H9 (cell line): ENCODE data around the gene PDHB. TPM values are rescaled to one million over a fixed set of nuclear protein-coding genes. Genes with fewer than 3 reads are reported as not detected.

Experiments used
- DNase-seq: peaks from one replicate; pipeline ENCODE4 v3.0.0-alpha.2; 2017
- H2AFZ ChIP-seq: one replicate; pipeline ENCODE4 v1.6.1; 2013; ENCODE audit warnings: mild to moderate bottlenecking, low read length, control low read depth, moderate library complexity
- H2AK5ac ChIP-seq: 2 replicates; pipeline ENCODE4 v1.6.1; 2013; ENCODE audit warnings: low read length, control low read depth, mixed read lengths; ENCODE audit not compliant: insufficient read length
- H2BK120ac ChIP-seq: one replicate; pipeline ENCODE4 v1.6.1; 2013; ENCODE audit warnings: low read depth, mild to moderate bottlenecking, low read length, control low read depth, inconsistent platforms; ENCODE audit not compliant: poor library complexity, severe bottlenecking
- H2BK12ac ChIP-seq: 2 replicates; pipeline ENCODE4 v1.6.1; 2013; ENCODE audit warnings: low read length, control low read depth, mixed read lengths, low read depth; ENCODE audit not compliant: insufficient read length
- H2BK15ac ChIP-seq: 2 replicates; pipeline ENCODE4 v1.6.1; 2013; ENCODE audit warnings: low read depth, low read length, control low read depth
- H2BK20ac ChIP-seq: one replicate; pipeline ENCODE4 v1.6.1; 2013; ENCODE audit warnings: low read depth, mild to moderate bottlenecking, low read length, control low read depth, inconsistent platforms; ENCODE audit not compliant: poor library complexity, severe bottlenecking
- H2BK5ac ChIP-seq: 2 replicates; pipeline ENCODE4 v1.6.1; 2013; ENCODE audit warnings: low read length, control low read depth, mixed read lengths; ENCODE audit not compliant: insufficient read length
- H3K14ac ChIP-seq: 2 replicates; pipeline ENCODE4 v1.6.1; 2013; ENCODE audit warnings: low read length, control low read depth; ENCODE audit not compliant: insufficient read depth
- H3K18ac ChIP-seq: 2 replicates; pipeline ENCODE4 v1.6.1; 2013; ENCODE audit warnings: low read depth, mild to moderate bottlenecking, mixed read lengths, low read length, control low read depth; ENCODE audit not compliant: insufficient read length
- H3K23ac ChIP-seq: 2 replicates; pipeline ENCODE4 v1.6.1; 2013; ENCODE audit warnings: low read length, control low read depth, mixed read lengths, low read depth; ENCODE audit not compliant: insufficient read length
- H3K23me2 ChIP-seq: 2 replicates; pipeline ENCODE4 v1.6.1; 2013; ENCODE audit warnings: low read depth, mild to moderate bottlenecking, mixed read lengths, low read length, control low read depth; ENCODE audit not compliant: insufficient read length, poor library complexity, severe bottlenecking
- H3K27ac ChIP-seq: 2 replicates; pipeline ENCODE4 v1.5.1; 2013; ENCODE audit warnings: low read length, control low read depth, mixed read lengths, low read depth; ENCODE audit not compliant: insufficient read length
- H3K27me3 ChIP-seq: 2 replicates; pipeline ENCODE4 v1.6.1; 2013; ENCODE audit warnings: low read length, control low read depth, inconsistent platforms; ENCODE audit not compliant: insufficient read depth
- H3K4ac ChIP-seq: 2 replicates; pipeline ENCODE4 v1.6.1; 2013; ENCODE audit warnings: low read depth, mild to moderate bottlenecking, control low read depth, inconsistent platforms, low read length, moderate library complexity
- H3K4me1 ChIP-seq: 2 replicates; pipeline ENCODE4 v1.6.1; 2013; ENCODE audit warnings: low read length, control low read depth, inconsistent platforms; ENCODE audit not compliant: insufficient read depth
- H3K4me2 ChIP-seq: 2 replicates; pipeline ENCODE4 v1.6.1; 2013; ENCODE audit warnings: low read length, control low read depth, mixed read lengths; ENCODE audit not compliant: insufficient read length, insufficient read depth
- H3K56ac ChIP-seq: 2 replicates; pipeline ENCODE4 v1.6.1; 2013; ENCODE audit warnings: low read depth, mild to moderate bottlenecking, mixed read lengths, low read length, control low read depth; ENCODE audit not compliant: insufficient read length
- H3K79me1 ChIP-seq: 2 replicates; pipeline ENCODE4 v1.6.1; 2013; ENCODE audit warnings: low read depth, mild to moderate bottlenecking, moderate library complexity, low read length, control low read depth, inconsistent platforms; ENCODE audit not compliant: insufficient read depth, poor library complexity, severe bottlenecking
- H3K79me2 ChIP-seq: 2 replicates; pipeline ENCODE4 v1.6.1; 2013; ENCODE audit warnings: low read length, control low read depth, inconsistent platforms; ENCODE audit not compliant: insufficient read depth
- H3K9ac ChIP-seq: 2 replicates; pipeline ENCODE4 v1.6.1; 2013; ENCODE audit warnings: low read length, control low read depth, mixed read lengths; ENCODE audit not compliant: insufficient read length; ENCODE audit errors: extremely low read depth
- H3K9me3 ChIP-seq: one replicate; pipeline ENCODE4 v1.6.1; 2013; ENCODE audit warnings: low read depth, low read length, inconsistent platforms; ENCODE audit not compliant: control insufficient read depth
- H3T11ph ChIP-seq: one replicate; pipeline ENCODE4 v1.6.1; 2013; ENCODE audit warnings: mild to moderate bottlenecking, low read length, control low read depth, inconsistent platforms
- H4K20me1 ChIP-seq: one replicate; pipeline ENCODE4 v1.6.1; 2013; ENCODE audit not compliant: control insufficient read depth, insufficient read length, insufficient read depth
- H4K5ac ChIP-seq: 2 replicates; pipeline ENCODE4 v1.6.1; 2013; ENCODE audit warnings: low read depth, mild to moderate bottlenecking, mixed read lengths, low read length, control low read depth; ENCODE audit not compliant: insufficient read length
- H4K8ac ChIP-seq: replicated peaks from 2 replicates; pipeline ENCODE4 v1.6.1; 2013; ENCODE audit warnings: low read length, control low read depth, mixed read lengths, low read depth; ENCODE audit not compliant: insufficient read length
- H4K91ac ChIP-seq: 2 replicates; pipeline ENCODE4 v1.6.1; 2013; ENCODE audit warnings: low read depth, mild to moderate bottlenecking, moderate library complexity, mixed read lengths, low read length, control low read depth; ENCODE audit not compliant: insufficient read length
- H3K27ac Mint-ChIP-seq, 3 experiments: 2 replicates in 2 of 3; 3 replicates in 1 of 3; pipeline ENCODE4 v1.8.0; 2020 to 2021; ENCODE audit warnings: mixed read lengths in 3 of 3, mild to moderate bottlenecking in 1 of 3, moderate library complexity in 1 of 3
- H3K27me3 Mint-ChIP-seq: 2 replicates; pipeline ENCODE4 v1.8.0; 2021; ENCODE audit warnings: low read depth, mild to moderate bottlenecking, moderate library complexity, mixed read lengths
- H3K36me3 Mint-ChIP-seq, 3 experiments: 2 replicates in 2 of 3; 3 replicates in 1 of 3; pipeline ENCODE4 v1.8.0; 2020 to 2021; ENCODE audit warnings: low read depth in 3 of 3, mixed read lengths in 3 of 3; ENCODE audit not compliant: insufficient read depth in 1 of 3
- H3K4me1 Mint-ChIP-seq, 2 experiments: 2 replicates each; pipeline ENCODE4 v1.8.0; 2020; ENCODE audit warnings: mixed read lengths in 2 of 2
- H3K4me3 Mint-ChIP-seq, 2 experiments: 2 replicates in 1 of 2; 3 replicates in 1 of 2; pipeline ENCODE4 v1.8.0; 2020 to 2021; ENCODE audit warnings: mild to moderate bottlenecking in 2 of 2, mixed read lengths in 2 of 2, moderate library complexity in 1 of 2
- H3K9me3 Mint-ChIP-seq, 2 experiments: 2 replicates in 1 of 2; 3 replicates in 1 of 2; pipeline ENCODE4 v1.8.0; 2020; ENCODE audit warnings: mild to moderate bottlenecking in 2 of 2, mixed read lengths in 2 of 2, moderate library complexity in 1 of 2
- WGBS: extraction: QIAGEN DNeasy Blood & Tissue Kit; methylation state at CpG from one replicate; pipeline ENCODE4 v1.1.7; 2013; ENCODE audit warnings: missing lambda C conversion rate, low lambda C conversion rate, mixed read lengths; ENCODE audit not compliant: insufficient read length; ENCODE audit errors: extremely low coverage; 5-methylcytosine and 5-hydroxymethylcytosine counted together
- total RNA-seq: library from RNA; stranded (reverse); gene quantifications from 2 replicates; pipeline ENCODE4 v1.2.1, GENCODE V29; 2021
- TF ChIP-seq, protein P1 (sequence below): fragments of 200-600 bp; sonication (generic); conservative IDR thresholded peaks from 3 replicates; pipeline ENCODE4 v1.8.0; 2021; ENCODE audit warnings: antibody characterized with exemption, mild to moderate bottlenecking

PDHB gene
- total RNA-seq, 1 experiment from 2014 or later, result 132 TPM

GRCh38 chr3:58478781-58479180 lies 45.1 kb upstream of the PDHB start:
- no peak overlapping the region for H4K91ac ChIP-seq

More at GRCh38 chr3:58478781-58479180, 45.1 kb upstream of the PDHB start:
- Histone ChIP-seq H3K27me3 (no peaks in the 10 kb centered on the region), H3K9ac (no peak overlapping the region), H3K18ac (no peak overlapping the region), H3K4me1 (no peaks in the 10 kb centered on the region), H4K8ac (no peak overlapping the region), H2BK15ac (no peak overlapping the region), H3T11ph (no peak overlapping the region), H3K4me2 (no peak overlapping the region), H3K9me3 (no peaks in the 10 kb centered on the region), H3K56ac (no peak overlapping the region), H4K20me1 (no peaks in the 10 kb centered on the region), H3K27ac (no peak overlapping the region), H3K14ac (no peak overlapping the region), H2BK120ac (no peak overlapping the region), H3K23me2 (no peaks in the 10 kb centered on the region), H3K23ac (no peak overlapping the region), H2AK5ac (no peak overlapping the region), H3K4ac (no peak overlapping the region), H2AFZ (no peak overlapping the region), H3K79me2 (no peaks in the 10 kb centered on the region), H2BK20ac (no peak overlapping the region), H2BK5ac (no peak overlapping the region), H2BK12ac (no peak overlapping the region), H3K79me1 (no peaks in the 10 kb centered on the region), H4K5ac (no peak overlapping the region)
- no peak for DNase-seq
- peaks cover 0 to 3% (median 0%) of the 10 kb centered on the region in 3 experiments; a peak in 3 of 7 replicates for H3K36me3 Mint-ChIP-seq
- no peak overlapping the region for H3K27ac Mint-ChIP-seq
- no peaks in the 10 kb centered on the region; the same call in none of the 2 replicates for H3K27me3 Mint-ChIP-seq
- H3K4me3 Mint-ChIP-seq, result no peak overlapping the region
- WGBS, result no CpG with 5 or more reads among the region's 2 CpGs
- H3K9me3 Mint-ChIP-seq, result peaks cover 0 to 9% of the 10 kb centered on the region in 2 experiments; a peak in 4 of 5 replicates
- peaks cover under 1 to 4% of the 10 kb centered on the region in 2 experiments; a peak in 3 of 4 replicates for H3K4me1 Mint-ChIP-seq
- TF ChIP-seq, protein P1, sequence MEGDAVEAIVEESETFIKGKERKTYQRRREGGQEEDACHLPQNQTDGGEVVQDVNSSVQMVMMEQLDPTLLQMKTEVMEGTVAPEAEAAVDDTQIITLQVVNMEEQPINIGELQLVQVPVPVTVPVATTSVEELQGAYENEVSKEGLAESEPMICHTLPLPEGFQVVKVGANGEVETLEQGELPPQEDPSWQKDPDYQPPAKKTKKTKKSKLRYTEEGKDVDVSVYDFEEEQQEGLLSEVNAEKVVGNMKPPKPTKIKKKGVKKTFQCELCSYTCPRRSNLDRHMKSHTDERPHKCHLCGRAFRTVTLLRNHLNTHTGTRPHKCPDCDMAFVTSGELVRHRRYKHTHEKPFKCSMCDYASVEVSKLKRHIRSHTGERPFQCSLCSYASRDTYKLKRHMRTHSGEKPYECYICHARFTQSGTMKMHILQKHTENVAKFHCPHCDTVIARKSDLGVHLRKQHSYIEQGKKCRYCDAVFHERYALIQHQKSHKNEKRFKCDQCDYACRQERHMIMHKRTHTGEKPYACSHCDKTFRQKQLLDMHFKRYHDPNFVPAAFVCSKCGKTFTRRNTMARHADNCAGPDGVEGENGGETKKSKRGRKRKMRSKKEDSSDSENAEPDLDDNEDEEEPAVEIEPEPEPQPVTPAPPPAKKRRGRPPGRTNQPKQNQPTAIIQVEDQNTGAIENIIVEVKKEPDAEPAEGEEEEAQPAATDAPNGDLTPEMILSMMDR, result no peak
